Measurements from ENCODE around the gene CYP26C1.

CYP26C1 gene

DNA sequence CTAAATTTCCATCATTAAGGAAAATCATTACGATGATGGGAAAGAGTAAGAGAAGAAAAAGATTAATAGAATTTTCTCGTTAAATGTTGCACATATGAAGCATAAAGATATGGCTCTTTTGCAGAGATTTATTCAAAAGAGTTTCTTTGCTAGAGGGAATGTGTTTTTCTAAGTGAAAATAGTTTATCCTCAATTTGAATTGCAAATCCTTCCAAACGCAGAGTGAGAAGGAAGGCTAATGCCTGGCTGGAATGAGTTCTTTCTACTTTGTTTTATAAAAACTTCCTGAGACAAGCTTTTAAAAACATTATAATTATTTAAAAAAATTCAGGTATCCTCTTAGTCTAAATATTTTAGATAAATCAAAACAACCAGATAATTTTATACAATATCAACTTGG lies 27.2 kb downstream of the CYP26C1 start:
- TF ChIP-seq EGR1 (IDR thresholded peaks at IDR 0.05) = no peak
- TF ChIP-seq ZBTB7A (IDR thresholded peaks at IDR 0.05; ENCODE audit: low read depth) = no peak
- TF ChIP-seq, protein P1, sequence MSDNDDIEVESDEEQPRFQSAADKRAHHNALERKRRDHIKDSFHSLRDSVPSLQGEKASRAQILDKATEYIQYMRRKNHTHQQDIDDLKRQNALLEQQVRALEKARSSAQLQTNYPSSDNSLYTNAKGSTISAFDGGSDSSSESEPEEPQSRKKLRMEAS (IDR thresholded peaks at IDR 0.05) = no peak
- TF ChIP-seq NFIC (IDR thresholded peaks at IDR 0.05) = no peak
- TF ChIP-seq, protein P2, sequence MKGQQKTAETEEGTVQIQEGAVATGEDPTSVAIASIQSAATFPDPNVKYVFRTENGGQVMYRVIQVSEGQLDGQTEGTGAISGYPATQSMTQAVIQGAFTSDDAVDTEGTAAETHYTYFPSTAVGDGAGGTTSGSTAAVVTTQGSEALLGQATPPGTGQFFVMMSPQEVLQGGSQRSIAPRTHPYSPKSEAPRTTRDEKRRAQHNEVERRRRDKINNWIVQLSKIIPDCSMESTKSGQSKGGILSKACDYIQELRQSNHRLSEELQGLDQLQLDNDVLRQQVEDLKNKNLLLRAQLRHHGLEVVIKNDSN (IDR thresholded peaks at IDR 0.05) = no peak
- no peak for TF ChIP-seq YY1 (IDR thresholded peaks at IDR 0.05; ENCODE audit: low read depth)
- TF ChIP-seq CREB1 (IDR thresholded peaks at IDR 0.05; ENCODE audit: low read depth) = no peak
- TF ChIP-seq EP300 (IDR thresholded peaks at IDR 0.05; ENCODE audit: borderline replicate concordance) = no peak
- TF ChIP-seq CEBPB (IDR thresholded peaks at IDR 0.05) = no peak
- TF ChIP-seq TEAD4 (IDR thresholded peaks at IDR 0.05) = no peak

- TF ChIP-seq CEBPB (IDR thresholded peaks at IDR 0.05) (no peak), TCF12 (IDR thresholded peaks at IDR 0.05; ENCODE audit: low read depth) (no peak), EP300 (IDR thresholded peaks at IDR 0.05; ENCODE audit: borderline replicate concordance) (no peak), EGR1 (IDR thresholded peaks at IDR 0.05) (no peak), YY1 (IDR thresholded peaks at IDR 0.05; ENCODE audit: low read depth) (no peak), FOXM1 (IDR thresholded peaks at IDR 0.05; ENCODE audit: borderline replicate concordance, low read depth) (no peak), RAD21 (IDR thresholded peaks at IDR 0.05; ENCODE audit: low read depth) (no peak), NFIC (IDR thresholded peaks at IDR 0.05) (no peak), TAF1 (IDR thresholded peaks at IDR 0.05; ENCODE audit: low read depth) (no peak), CREB1 (IDR thresholded peaks at IDR 0.05; ENCODE audit: low read depth) (no peak)
- TF ChIP-seq, protein P2 (IDR thresholded peaks at IDR 0.05) = no peak
- TF ChIP-seq, protein P1 (IDR thresholded peaks at IDR 0.05) = no peak
- TF ChIP-seq, protein P3, sequence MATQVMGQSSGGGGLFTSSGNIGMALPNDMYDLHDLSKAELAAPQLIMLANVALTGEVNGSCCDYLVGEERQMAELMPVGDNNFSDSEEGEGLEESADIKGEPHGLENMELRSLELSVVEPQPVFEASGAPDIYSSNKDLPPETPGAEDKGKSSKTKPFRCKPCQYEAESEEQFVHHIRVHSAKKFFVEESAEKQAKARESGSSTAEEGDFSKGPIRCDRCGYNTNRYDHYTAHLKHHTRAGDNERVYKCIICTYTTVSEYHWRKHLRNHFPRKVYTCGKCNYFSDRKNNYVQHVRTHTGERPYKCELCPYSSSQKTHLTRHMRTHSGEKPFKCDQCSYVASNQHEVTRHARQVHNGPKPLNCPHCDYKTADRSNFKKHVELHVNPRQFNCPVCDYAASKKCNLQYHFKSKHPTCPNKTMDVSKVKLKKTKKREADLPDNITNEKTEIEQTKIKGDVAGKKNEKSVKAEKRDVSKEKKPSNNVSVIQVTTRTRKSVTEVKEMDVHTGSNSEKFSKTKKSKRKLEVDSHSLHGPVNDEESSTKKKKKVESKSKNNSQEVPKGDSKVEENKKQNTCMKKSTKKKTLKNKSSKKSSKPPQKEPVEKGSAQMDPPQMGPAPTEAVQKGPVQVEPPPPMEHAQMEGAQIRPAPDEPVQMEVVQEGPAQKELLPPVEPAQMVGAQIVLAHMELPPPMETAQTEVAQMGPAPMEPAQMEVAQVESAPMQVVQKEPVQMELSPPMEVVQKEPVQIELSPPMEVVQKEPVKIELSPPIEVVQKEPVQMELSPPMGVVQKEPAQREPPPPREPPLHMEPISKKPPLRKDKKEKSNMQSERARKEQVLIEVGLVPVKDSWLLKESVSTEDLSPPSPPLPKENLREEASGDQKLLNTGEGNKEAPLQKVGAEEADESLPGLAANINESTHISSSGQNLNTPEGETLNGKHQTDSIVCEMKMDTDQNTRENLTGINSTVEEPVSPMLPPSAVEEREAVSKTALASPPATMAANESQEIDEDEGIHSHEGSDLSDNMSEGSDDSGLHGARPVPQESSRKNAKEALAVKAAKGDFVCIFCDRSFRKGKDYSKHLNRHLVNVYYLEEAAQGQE (IDR thresholded peaks at IDR 0.05; ENCODE audit: low read depth) = no peak
Observed at GRCh38 chr10:93088466-93088865, 27.9 kb downstream of the CYP26C1 start.

- TF ChIP-seq CEBPB (IDR thresholded peaks at IDR 0.05) (no peak), EP300 (IDR thresholded peaks at IDR 0.05; ENCODE audit: borderline replicate concordance) (no peak)
Observed at GRCh38 chr10:93090619-93091018, 30.0 kb downstream of the CYP26C1 start.

DNA sequence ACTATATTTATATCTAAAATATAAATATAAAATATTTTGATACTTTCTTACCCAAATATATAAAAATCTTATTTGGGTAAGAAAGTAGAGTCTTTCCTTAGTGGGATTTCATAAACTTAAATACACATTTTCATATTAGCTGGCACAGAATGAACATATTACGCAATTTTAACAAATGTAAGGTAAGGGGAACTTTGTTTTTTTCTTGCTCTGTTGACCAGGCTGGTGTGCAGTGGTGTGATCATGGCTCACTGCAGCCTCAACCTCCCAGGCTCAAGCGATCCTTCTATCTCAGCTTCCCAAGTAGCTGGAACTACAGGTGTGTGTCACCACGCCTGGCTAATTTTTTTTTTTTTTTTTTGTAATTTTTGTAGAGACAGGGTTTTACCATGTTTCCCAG lies 31.4 kb downstream of the CYP26C1 start:
- TF ChIP-seq EP300 (IDR thresholded peaks at IDR 0.05; ENCODE audit: borderline replicate concordance) (no peak), CEBPB (IDR thresholded peaks at IDR 0.05) (peak; percentile 81)

DNA sequence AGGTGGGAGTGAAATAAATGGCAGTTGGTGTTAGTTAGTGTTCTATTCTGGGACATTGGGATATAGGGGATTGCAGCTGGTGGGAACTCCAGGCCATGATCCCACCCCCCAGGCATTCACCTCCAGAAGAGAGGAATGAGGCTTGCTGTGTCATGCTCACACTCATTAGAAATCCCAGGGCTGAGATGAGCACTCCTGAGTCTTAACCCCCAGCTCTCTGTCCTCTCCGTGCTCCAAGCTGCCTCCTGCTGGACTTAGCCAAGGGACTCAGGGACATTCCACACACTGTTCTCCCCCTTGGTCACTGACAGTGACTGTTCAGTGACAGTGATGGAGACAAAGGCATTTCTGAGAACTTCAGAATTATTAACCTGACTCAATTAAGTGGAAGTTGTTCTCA lies 34.6 kb downstream of the CYP26C1 start:
- TF ChIP-seq CEBPB (IDR thresholded peaks at IDR 0.05) (no peak), RAD21 (IDR thresholded peaks at IDR 0.05; ENCODE audit: low read depth) (no peak), YY1 (IDR thresholded peaks at IDR 0.05; ENCODE audit: low read depth) (no peak), TEAD4 (IDR thresholded peaks at IDR 0.05) (no peak), FOXM1 (IDR thresholded peaks at IDR 0.05; ENCODE audit: borderline replicate concordance, low read depth) (no peak), EP300 (IDR thresholded peaks at IDR 0.05; ENCODE audit: borderline replicate concordance) (no peak), TCF12 (IDR thresholded peaks at IDR 0.05; ENCODE audit: low read depth) (no peak), CREB1 (IDR thresholded peaks at IDR 0.05; ENCODE audit: low read depth) (no peak)

DNA sequence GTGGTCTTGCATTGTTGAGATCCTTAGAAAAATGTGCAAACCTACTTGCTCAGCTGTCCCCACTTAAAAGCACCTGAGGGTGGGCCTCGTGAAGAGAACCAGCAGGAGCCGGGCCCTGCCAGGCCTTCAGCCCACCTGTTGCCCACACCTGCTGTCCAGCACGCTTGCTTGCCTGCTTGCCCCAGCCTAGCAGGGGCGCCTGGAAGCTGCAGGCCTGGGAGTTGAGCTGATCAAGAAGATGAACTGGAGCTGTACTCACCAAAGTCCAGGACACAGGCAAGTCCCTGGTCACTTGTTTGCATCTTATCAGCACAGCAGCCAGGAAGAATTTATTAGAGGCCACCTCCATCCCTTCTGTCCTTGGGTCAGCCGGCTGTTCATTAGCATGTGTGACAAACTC lies 36.3 kb downstream of the CYP26C1 start:
- TF ChIP-seq NFIC (IDR thresholded peaks at IDR 0.05) (no peak), TEAD4 (IDR thresholded peaks at IDR 0.05) (no peak), FOXM1 (IDR thresholded peaks at IDR 0.05; ENCODE audit: borderline replicate concordance, low read depth) (no peak), ZBTB7A (IDR thresholded peaks at IDR 0.05; ENCODE audit: low read depth) (no peak), RAD21 (IDR thresholded peaks at IDR 0.05; ENCODE audit: low read depth) (no peak), CEBPB (IDR thresholded peaks at IDR 0.05) (no peak), TCF12 (IDR thresholded peaks at IDR 0.05; ENCODE audit: low read depth) (no peak), EP300 (IDR thresholded peaks at IDR 0.05; ENCODE audit: borderline replicate concordance) (no peak), CREB1 (IDR thresholded peaks at IDR 0.05; ENCODE audit: low read depth) (no peak), YY1 (IDR thresholded peaks at IDR 0.05; ENCODE audit: low read depth) (no peak)
- TF ChIP-seq, protein P1 (IDR thresholded peaks at IDR 0.05) = no peak
- TF ChIP-seq, protein P3 (IDR thresholded peaks at IDR 0.05; ENCODE audit: low read depth) = no peak

Measured in Ishikawa (cell line).